K562 (cell line): ENCODE results near the gene PTPN1. TPM values are rescaled to one million over a fixed set of nuclear protein-coding genes. Genes with fewer than 3 reads are reported as not detected.

Experiments used
- ADNP ChIP-seq: fragments of 200-800 bp; sonication (Bioruptor generic); IDR thresholded peaks from 2 replicates; pipeline ENCODE4 v1.6.1; 2016; ENCODE audit warnings: missing genetic modification characterization, missing compliant biosample characterization
- CCAR2 ChIP-seq: fragments of 200-400 bp; formaldehyde crosslinking; IDR thresholded peaks from 2 replicates; pipeline ENCODE4 v1.6.1; 2017; ENCODE audit warnings: mild to moderate bottlenecking, low read depth, low read length
- CGGBP1 ChIP-seq: fragments of 250-450 bp; sonication (Bioruptor Pico); IDR thresholded peaks from 2 replicates; pipeline ENCODE4 v1.9.0; 2021; ENCODE audit warnings: mild to moderate bottlenecking
- EP400 ChIP-seq: fragments of 450-650 bp; IDR thresholded peaks from 2 replicates; pipeline ENCODE4 v1.6.1; 2017; ENCODE audit warnings: antibody characterized with exemption, mild to moderate bottlenecking, moderate library complexity
- GABPB1 ChIP-seq: sonication (generic); formaldehyde crosslinking; IDR thresholded peaks from 2 replicates; pipeline ENCODE4 v1.8.0; 2022; ENCODE audit warnings: mild to moderate bottlenecking, missing genetic modification reagents
- GTF2E2 ChIP-seq: fragments of 200-800 bp; sonication (Bioruptor generic); IDR thresholded peaks from 2 replicates; pipeline ENCODE4 v1.6.1; 2016; ENCODE audit warnings: missing genetic modification characterization, missing compliant biosample characterization
- MAFF ChIP-seq: IDR thresholded peaks from 2 replicates; pipeline ENCODE4 v1.6.1; 2012; ENCODE audit warnings: low read length, improper control_type of control experiment
- NR0B1 ChIP-seq: fragments of 450-650 bp; IDR thresholded peaks from one replicate; pipeline ENCODE4 v1.6.1; 2018; ENCODE audit warnings: mild to moderate bottlenecking, moderate library complexity; ENCODE audit not compliant: partially characterized antibody
- POLR3G ChIP-seq: IDR thresholded peaks from 2 replicates; pipeline ENCODE4 v1.6.1; 2011; ENCODE audit not compliant: insufficient read length, insufficient replicate concordance; ENCODE audit errors: extremely low read depth
- REST ChIP-seq, 2 experiments: fragments of 450-650 bp; formaldehyde crosslinking in 1 of 2; IDR thresholded peaks; 2 replicates each; pipeline versions ENCODE4 v1.4.0 to v1.6.1; 2014 to 2020; ENCODE audit warnings: mild to moderate bottlenecking in 2 of 2, borderline replicate concordance in 1 of 2, low read depth in 1 of 2
- USF2 ChIP-seq: sonication (generic); formaldehyde crosslinking; IDR thresholded peaks from 2 replicates; pipeline ENCODE4 v1.5.0; 2020; ENCODE audit warnings: missing genetic modification reagents
- ZNF316 ChIP-seq: fragments of 450-650 bp; IDR thresholded peaks from 2 replicates; pipeline ENCODE4 v1.6.1; 2016
- ZNF324 ChIP-seq: fragments of 250-450 bp; sonication (Bioruptor Pico); IDR thresholded peaks from 2 replicates; pipeline ENCODE4 v1.4.0; 2020; ENCODE audit warnings: mild to moderate bottlenecking
- ZNF57 ChIP-seq: fragments of 450-650 bp; formaldehyde crosslinking; IDR thresholded peaks from 2 replicates; pipeline ENCODE4 v1.4.0; 2020; ENCODE audit warnings: mild to moderate bottlenecking, moderate library complexity
- ZNF696 ChIP-seq: fragments of 250-450 bp; sonication (Bioruptor Pico); conservative IDR thresholded peaks from 2 replicates; pipeline ENCODE4 v1.4.0; 2020; ENCODE audit warnings: mild to moderate bottlenecking, moderate library complexity
- polyA plus RNA-seq, 8 experiments: library from polyadenylated mRNA; depleted of rRNA in 4 of 8; stranded (reverse) in 5 of 8; unstranded in 3 of 8; fragments of >200 nt; fragmentation: Nextera tagmentation in 2 of 8; fragmentation: Illumina TruSeq in 1 of 8; extraction: Ambion mirVana in 2 of 8; extraction: Trizol in 1 of 8; gene quantifications; 2 replicates each; pipeline versions ENCODE4 v1.2.1 to v1.2.3, GENCODE V29; 2011 to 2014; ENCODE audit warnings: inconsistent platforms in 1 of 8, missing spikeins in 1 of 8
- total RNA-seq, 7 experiments: library from RNA; depleted of rRNA in 6 of 7; stranded (reverse); fragments of >200 nt in 6 of 7; fragmentation: Illumina TruSeq in 2 of 7; extraction: Trizol in 2 of 7; gene quantifications; 2 replicates each; pipeline versions ENCODE4 v1.2.1 to v1.2.3, GENCODE V29; 2011 to 2021; ENCODE audit warnings: low replicate concordance in 1 of 7

Gene PTPN1
- total and polyA plus RNA-seq, 9 of the 15 experiments (the other 6 are each of a cell fraction or from before 2014, with no cell fraction given), result 11.0 to 85.3 (median 54.0) TPM

- TF ChIP-seq USF2 (CRISPR knock-in tag), result peak; percentile 99
- no peak for TF ChIP-seq GTF2E2 (tag)
- peak; percentile 70 for TF ChIP-seq REST (IDR thresholded peaks at IDR 0.05; ENCODE audit: borderline replicate concordance)
- no peak for TF ChIP-seq REST (CRISPR knock-in tag; IDR thresholded peaks at IDR 0.05; ENCODE audit: low read depth)
- TF ChIP-seq CGGBP1 (CRISPR knock-in tag), result no peak
- TF ChIP-seq MAFF, result peak; percentile 10; the same call in 1 of the 2 replicates
- TF ChIP-seq ZNF324 (CRISPR knock-in tag), result no peak
- no peak for TF ChIP-seq GABPB1 (CRISPR knock-in tag)
- no peak for TF ChIP-seq ADNP (tag)
- no peak for TF ChIP-seq CCAR2
- no peak for TF ChIP-seq NR0B1
- TF ChIP-seq ZNF696, result no peak
- no peak for TF ChIP-seq POLR3G
- TF ChIP-seq ZNF57 (CRISPR knock-in tag), result no peak
- TF ChIP-seq EP400, result peak; percentile 65
- TF ChIP-seq ZNF316, result peak; percentile 87
Observed at GRCh38 chr20:50467718-50468356, 42.3 kb upstream of the PTPN1 start (continued).
